ENCODE measurements around the gene BMP4. TPM values are rescaled to one million over a fixed set of nuclear protein-coding genes. Genes with fewer than 3 reads are reported as not detected.

The BMP4 gene
- total and polyA plus RNA-seq, 2 of the 13 experiments (the other 11 are each of a cell fraction or from before 2014, with no cell fraction given) = 56.4 to 169 TPM

GRCh38 chr14:53938136-53938837 is 18.3 kb downstream of the BMP4 start:
- ChIA-PET CTCF (ENCODE audit: low intra/inter-chr PET ratio, low total read pairs) (no interaction called here), POLR2A (interaction anchor here (1.5 to 2.6 kb wide), 2 partner anchors 15 to 18 kb away, joined by 6 to 7 read pairs; partner anchors contain the start of gene BMP4)
- H3K4me3 ChIP-seq (replicated peaks in 1 of 3; ENCODE audit: insufficient read depth in 1 of 3, low read depth in 2 of 3, low read length in 3 of 3) = no peak overlapping the region
- no peaks in the 10 kb centered on the region for H3K9me3 ChIP-seq (ENCODE audit: low read length)
- H3K9ac ChIP-seq (ENCODE audit: insufficient read depth, low read depth, low read length) = no peak overlapping the region
- FAIRE-seq (no peak), ATAC-seq (no peak), DNase-seq (ENCODE audit: low spot score) (no peak)
- intact Hi-C loops (cut with micrococcal nuclease; ENCODE audit: unreplicated experiment) (no loop called here), in situ Hi-C loops (cut with HindIII; ENCODE audit: extremely low pct_ligation_motif_present, low pct_unique_long_range_greater_than_20kb) (no loop called here)
- no peaks in the 10 kb centered on the region for H3K79me2 ChIP-seq (ENCODE audit: insufficient read depth, low read length)
- no peak overlapping the region for H3K27ac ChIP-seq (ENCODE audit: extremely low read length, insufficient read depth, low read length)
- TF ChIP-seq ZNF567 (CRISPR knock-in tag; IDR thresholded peaks at IDR 0.05; ENCODE audit: borderline replicate concordance) = no peak
- TF ChIP-seq ZNF710 (CRISPR knock-in tag; IDR thresholded peaks at IDR 0.05; ENCODE audit: borderline replicate concordance) = no peak
- no peak for TF ChIP-seq POGK (CRISPR knock-in tag; conservative IDR thresholded peaks at IDR 0.05)
- TF ChIP-seq ZSCAN31 (CRISPR knock-in tag; IDR thresholded peaks at IDR 0.05; ENCODE audit: low read depth) = no peak
- no peak for TF ChIP-seq ZBTB7A (CRISPR knock-in tag; IDR thresholded peaks at IDR 0.05)
- TF ChIP-seq FOXC1 (CRISPR knock-in tag; IDR thresholded peaks at IDR 0.05; ENCODE audit: borderline replicate concordance) = no peak
- TF ChIP-seq RXRA (CRISPR knock-in tag; IDR thresholded peaks at IDR 0.05) = no peak
- no peak for TF ChIP-seq ZNF20 (CRISPR knock-in tag; IDR thresholded peaks at IDR 0.05)
- no peak for TF ChIP-seq ZNF337 (CRISPR knock-in tag; IDR thresholded peaks at IDR 0.05; ENCODE audit: borderline replicate concordance, low read depth)
- TF ChIP-seq JARID2 (CRISPR knock-in tag; IDR thresholded peaks at IDR 0.05; ENCODE audit: insufficient replicate concordance) = no peak
- no peak for TF ChIP-seq HDAC6 (IDR thresholded peaks at IDR 0.05; ENCODE audit: low read depth, low read length)
- TF ChIP-seq ZBTB4 (CRISPR knock-in tag; IDR thresholded peaks at IDR 0.05; ENCODE audit: borderline replicate concordance) = no peak
- WGBS (ENCODE audit: low lambda C conversion rate) = 93% methylated on average over 7 of the region's 7 CpGs
- no peaks in the 10 kb centered on the region for H3K27me3 ChIP-seq (ENCODE audit: control insufficient read depth in 1 of 2, insufficient read depth in 2 of 2, low read length in 2 of 2)
- H2AFZ ChIP-seq (ENCODE audit: low read length) = no peak overlapping the region
- H3K36me3 ChIP-seq (replicated peaks in 1 of 2; ENCODE audit: control insufficient read depth in 1 of 2, insufficient read depth in 2 of 2, low read length in 2 of 2) = no peaks in the 10 kb centered on the region; a peak in 1 of 5 replicates
- no TSS peak for BruUV-seq (replicated peaks)
- peaks cover 50% of the 10 kb centered on the region for H3K4me1 ChIP-seq (ENCODE audit: insufficient read depth, low read length)
- H3K4me2 ChIP-seq (ENCODE audit: low read depth, low read length) = no peak overlapping the region
- H4K20me1 ChIP-seq (ENCODE audit: insufficient read depth, low read length) = no peaks in the 10 kb centered on the region

All from HepG2 (cell line).